CD4-positive, alpha-beta memory T cell (primary cell): ENCODE data around the gene COL1A1. TPM values are rescaled to one million over a fixed set of nuclear protein-coding genes. Genes with fewer than 3 reads are reported as not detected.

Experiments used
- CTCF ChIA-PET: fragments of 350-600 bp; sonication (Branson Sonifier 250); formaldehyde crosslinking; loops from one replicate; lab custom pipeline; 2021; ENCODE audit warnings: inconsistent platforms; ENCODE audit not compliant: partially characterized antibody; lab: Charles Lee
- POLR2A ChIA-PET: fragments of 350-600 bp; sonication (Branson Sonifier 250); formaldehyde crosslinking; loops from one replicate; lab custom pipeline; 2021; ENCODE audit not compliant: partially characterized antibody; lab: Charles Lee
- DNase-seq, 5 donors: peaks; one replicate each; pipeline versions ENCODE4 v3.0.0 to v3.0.0-alpha.2; 2020 to 2022; ENCODE audit warnings: mixed read lengths in 1 of 5
- H3K27ac ChIP-seq: one replicate; pipeline ENCODE4 v1.7.0; 2013; ENCODE audit warnings: low read depth, low read length
- H3K27me3 ChIP-seq: 2 replicates; pipeline ENCODE4 v1.7.0; 2013; ENCODE audit warnings: mild to moderate bottlenecking, low read length, moderate library complexity; ENCODE audit not compliant: insufficient read depth
- H3K36me3 ChIP-seq: 2 replicates; pipeline ENCODE4 v1.7.0; 2013; ENCODE audit warnings: mild to moderate bottlenecking, low read length, moderate library complexity; ENCODE audit not compliant: insufficient read depth
- H3K4me1 ChIP-seq: 2 replicates; pipeline ENCODE4 v1.7.0; 2013; ENCODE audit warnings: mild to moderate bottlenecking, low read length, moderate library complexity; ENCODE audit not compliant: insufficient read depth
- H3K4me3 ChIP-seq, 2 donors: one replicate each; pipeline ENCODE4 v1.7.0; 2013; ENCODE audit warnings: low read length in 2 of 2, mild to moderate bottlenecking in 1 of 2
- H3K9me3 ChIP-seq, 2 donors: one replicate each; pipeline ENCODE4 v1.7.0; 2013; ENCODE audit warnings: low read length in 2 of 2, control low read depth in 1 of 2; ENCODE audit not compliant: control insufficient read depth in 1 of 2
- H3K27ac Mint-ChIP-seq, 7 donors: one replicate each; pipeline ENCODE4 v1.8.0; 2020 to 2021; ENCODE audit warnings: mixed read lengths in 7 of 7, mild to moderate bottlenecking in 6 of 7, inconsistent platforms in 3 of 7, moderate library complexity in 3 of 7
- H3K27me3 Mint-ChIP-seq, 2 donors: one replicate each; pipeline ENCODE4 v1.8.0; 2020 to 2021; ENCODE audit warnings: mixed read lengths in 2 of 2
- H3K36me3 Mint-ChIP-seq, 2 donors: one replicate each; pipeline ENCODE4 v1.8.0; 2020 to 2021; ENCODE audit warnings: mixed read lengths in 2 of 2, inconsistent platforms in 1 of 2, mild to moderate bottlenecking in 1 of 2
- H3K4me1 Mint-ChIP-seq, 4 donors: one replicate each; pipeline ENCODE4 v1.8.0; 2020 to 2021; ENCODE audit warnings: mixed read lengths in 4 of 4, mild to moderate bottlenecking in 1 of 4
- H3K4me3 Mint-ChIP-seq, 8 donors: one replicate each; pipeline ENCODE4 v1.8.0; 2020 to 2021; ENCODE audit warnings: mixed read lengths in 8 of 8, mild to moderate bottlenecking in 7 of 8, moderate library complexity in 6 of 8, inconsistent platforms in 3 of 8
- H3K9me3 Mint-ChIP-seq, 8 donors: one replicate each; pipeline ENCODE4 v1.8.0; 2020 to 2021; ENCODE audit warnings: mixed read lengths in 8 of 8, mild to moderate bottlenecking in 5 of 8, inconsistent platforms in 3 of 8, moderate library complexity in 1 of 8
- intact Hi-C: fragments of 100-400 bp; cut with micrococcal nuclease; formaldehyde crosslinking; loops from one replicate; pipeline ENCODE4 v1.15.1; 2023
- polyA plus RNA-seq, 2 donors: library from polyadenylated mRNA; unstranded; fragments of 300-500 nt; fragmentation: Illumina TruSeq; gene quantifications; one replicate each; pipeline ENCODE4 v1.2.3, GENCODE V29; 2021
- total RNA-seq, 2 experiments: library from RNA; stranded (reverse); gene quantifications; one replicate each; pipeline ENCODE4 v1.2.3, GENCODE V29; 2021

COL1A1 gene
- total and polyA plus RNA-seq, 4 experiments from 2014 or later, result 1.0 to 1.6 TPM; not detected in 2

- H3K27me3 ChIP-seq, result no peaks in the 10 kb centered on the region
- Mint-ChIP-seq H3K4me1 (peaks cover 58 to 87% (median 74%) of the 10 kb centered on the region in 4 donors), H3K36me3 (peaks cover 34 to 73% of the 10 kb centered on the region in 2 donors), H3K27ac (peak overlapping the region; percentile 61 to 93 (median 81)), H3K9me3 (peaks cover 0 to 4% (median 0%) of the 10 kb centered on the region in 8 donors), H3K4me3 (peak overlapping the region in 7 of 8 donors; percentile 47 to 99 (median 75)), H3K27me3 (no peaks in the 10 kb centered on the region)
- POLR2A ChIA-PET, result interaction anchor here (0.8 to 9.0 kb wide), 3 partner anchors 10 to 16 kb away, joined by 3 to 102 read pairs (median 6); no protein-coding TSS in a partner anchor
- H3K4me3 ChIP-seq, result no peak overlapping the region
- CTCF ChIA-PET, result interaction anchor here (0.9 to 4.5 kb wide), 7 partner anchors 11 to 51 kb away, joined by 3 to 36 read pairs (median 6); no protein-coding TSS in a partner anchor
- peaks cover 38% of the 10 kb centered on the region for H3K36me3 ChIP-seq
- no peak overlapping the region for H3K27ac ChIP-seq
- peaks cover 84% of the 10 kb centered on the region for H3K4me1 ChIP-seq
- no peak for DNase-seq
- intact Hi-C loops, result no loop called here
- H3K9me3 ChIP-seq, result no peaks in the 10 kb centered on the region
Observed at GRCh38 chr17:50144845-50145531, 56.4 kb downstream of the COL1A1 start.

GRCh38 chr17:50144355-50144754 lies 57.1 kb downstream of the COL1A1 start:
- no peak for DNase-seq
- Histone ChIP-seq H3K36me3 (peaks cover 43% of the 10 kb centered on the region), H3K4me3 (no peak overlapping the region), H3K4me1 (peaks cover 91% of the 10 kb centered on the region), H3K9me3 (no peaks in the 10 kb centered on the region), H3K27ac (no peak overlapping the region), H3K27me3 (no peaks in the 10 kb centered on the region)
- Mint-ChIP-seq H3K27ac (peak overlapping the region; percentile 57 to 93 (median 86)), H3K4me3 (peak overlapping the region in 6 of 8 donors; percentile 26 to 99 (median 50)), H3K9me3 (peaks cover 0 to 4% (median 0%) of the 10 kb centered on the region in 8 donors), H3K27me3 (no peaks in the 10 kb centered on the region), H3K4me1 (peaks cover 62 to 93% (median 80%) of the 10 kb centered on the region in 4 donors), H3K36me3 (peaks cover 40 to 79% of the 10 kb centered on the region in 2 donors)
- intact Hi-C loops, result no loop called here
- ChIA-PET POLR2A (interaction anchor here (9.0 kb wide), 1 partner anchor 17 kb away, joined by 102 read pairs; no protein-coding TSS in a partner anchor), CTCF (interaction anchor here (0.6 to 4.5 kb wide), 6 partner anchors 17 to 360 kb away, joined by 4 to 36 read pairs (median 8); no protein-coding TSS in a partner anchor)

GRCh38 chr17:50143461-50144176 lies 57.8 kb downstream of the COL1A1 start:
- POLR2A ChIA-PET, result interaction anchor here (1.1 to 1.7 kb wide), 3 partner anchors 8 to 18 kb away, joined by 5 to 6 read pairs (median 6); no protein-coding TSS in a partner anchor
- Histone ChIP-seq H3K4me3 (no peak overlapping the region), H3K36me3 (peaks cover 50% of the 10 kb centered on the region), H3K9me3 (no peaks in the 10 kb centered on the region), H3K27me3 (no peaks in the 10 kb centered on the region), H3K4me1 (peaks cover 94% of the 10 kb centered on the region), H3K27ac (no peak overlapping the region)
- no peak for DNase-seq
- peaks cover 62 to 98% (median 82%) of the 10 kb centered on the region in 4 donors for H3K4me1 Mint-ChIP-seq
- H3K9me3 Mint-ChIP-seq, result peaks cover 0 to 4% (median 0%) of the 10 kb centered on the region in 8 donors
- CTCF ChIA-PET, result interaction anchor here (0.6 to 5.6 kb wide), 6 partner anchors 8 to 360 kb away, joined by 3 to 118 read pairs (median 4); no protein-coding TSS in a partner anchor
- H3K4me3 Mint-ChIP-seq, result peak overlapping the region in 4 of 8 donors; percentile 52 to 99 (median 70)
- peak overlapping the region; percentile 55 to 93 (median 86) for H3K27ac Mint-ChIP-seq
- intact Hi-C loops, result no loop called here
- H3K27me3 Mint-ChIP-seq, result no peaks in the 10 kb centered on the region
- H3K36me3 Mint-ChIP-seq, result peaks cover 47 to 81% of the 10 kb centered on the region in 2 donors

- Mint-ChIP-seq H3K4me3 (peak overlapping the region; percentile 63 to 99 (median 83)), H3K9me3 (peaks cover 0 to 2% (median 0%) of the 10 kb centered on the region in 8 donors), H3K36me3 (peaks cover 65 to 89% of the 10 kb centered on the region in 2 donors), H3K27me3 (no peaks in the 10 kb centered on the region), H3K4me1 (peaks cover 59 to 95% (median 77%) of the 10 kb centered on the region in 4 donors), H3K27ac (peak overlapping the region; percentile 87 to 95 (median 92))
- Histone ChIP-seq H3K27me3 (no peaks in the 10 kb centered on the region), H3K4me1 (peaks cover 87% of the 10 kb centered on the region), H3K36me3 (peaks cover 69% of the 10 kb centered on the region), H3K9me3 (no peaks in the 10 kb centered on the region), H3K27ac (peak overlapping the region; percentile 68), H3K4me3 (peak overlapping the region in 1 of 2 donors; percentile 27)
- CTCF ChIA-PET, result interaction anchor here (0.9 to 5.6 kb wide), 8 partner anchors 9 to 55 kb away, joined by 3 to 118 read pairs (median 9); partner anchors contain the start of genes PDK2 and PPP1R9B
- no peak for DNase-seq
- intact Hi-C loops, result loop anchor here (2.0 kb wide), 1 partner anchor 57 kb away; no protein-coding TSS in a partner anchor
- POLR2A ChIA-PET, result interaction anchor here (1.3 to 4.7 kb wide), 5 partner anchors 9 to 20 kb away, joined by 3 to 75 read pairs (median 14); partner anchors contain the start of genes PPP1R9B and SAMD14
Observed at GRCh38 chr17:50141745-50142110, 59.7 kb downstream of the COL1A1 start.

- Mint-ChIP-seq H3K27ac (peak overlapping the region; percentile 87 to 95 (median 92)), H3K9me3 (peaks cover 0 to 2% (median 0%) of the 10 kb centered on the region in 8 donors), H3K27me3 (no peaks in the 10 kb centered on the region), H3K4me3 (peak overlapping the region in 7 of 8 donors; percentile 76 to 99 (median 83)), H3K36me3 (peaks cover 71 to 90% of the 10 kb centered on the region in 2 donors), H3K4me1 (peaks cover 55 to 93% (median 73%) of the 10 kb centered on the region in 4 donors)
- ChIA-PET CTCF (interaction anchor here (0.9 to 5.6 kb wide), 10 partner anchors 9 to 57 kb away, joined by 4 to 118 read pairs (median 16); partner anchors contain the start of genes PDK2 and PPP1R9B), POLR2A (interaction anchor here (1.0 to 4.7 kb wide), 10 partner anchors 9 to 46 kb away, joined by 3 to 75 read pairs (median 6); partner anchors contain the start of genes PDK2, PPP1R9B and SAMD14)
- Histone ChIP-seq H3K4me1 (peaks cover 82% of the 10 kb centered on the region), H3K27me3 (no peaks in the 10 kb centered on the region), H3K4me3 (peak overlapping the region in 1 of 2 donors; percentile 8), H3K9me3 (no peaks in the 10 kb centered on the region), H3K36me3 (peaks cover 74% of the 10 kb centered on the region), H3K27ac (peak overlapping the region; percentile 68)
- intact Hi-C loops, result loop anchor here (2.0 kb wide), 1 partner anchor 58 kb away; no protein-coding TSS in a partner anchor
- DNase-seq, result no peak
Observed at GRCh38 chr17:50141026-50141744, 60.2 kb downstream of the COL1A1 start.
